ENCODE measurements around the gene RUNX1. TPM values are rescaled to one million over a fixed set of nuclear protein-coding genes. Genes with fewer than 3 reads are reported as not detected.
"Not testable (repeated sequence)": the region's sequence is repeated elsewhere in the genome, so short reads cannot be mapped to it uniquely, and the experiment has no call there.

The RUNX1 gene
- total and polyA plus RNA-seq, 4 donors: 23.3 to 100 (median 33.4) TPM

DNA sequence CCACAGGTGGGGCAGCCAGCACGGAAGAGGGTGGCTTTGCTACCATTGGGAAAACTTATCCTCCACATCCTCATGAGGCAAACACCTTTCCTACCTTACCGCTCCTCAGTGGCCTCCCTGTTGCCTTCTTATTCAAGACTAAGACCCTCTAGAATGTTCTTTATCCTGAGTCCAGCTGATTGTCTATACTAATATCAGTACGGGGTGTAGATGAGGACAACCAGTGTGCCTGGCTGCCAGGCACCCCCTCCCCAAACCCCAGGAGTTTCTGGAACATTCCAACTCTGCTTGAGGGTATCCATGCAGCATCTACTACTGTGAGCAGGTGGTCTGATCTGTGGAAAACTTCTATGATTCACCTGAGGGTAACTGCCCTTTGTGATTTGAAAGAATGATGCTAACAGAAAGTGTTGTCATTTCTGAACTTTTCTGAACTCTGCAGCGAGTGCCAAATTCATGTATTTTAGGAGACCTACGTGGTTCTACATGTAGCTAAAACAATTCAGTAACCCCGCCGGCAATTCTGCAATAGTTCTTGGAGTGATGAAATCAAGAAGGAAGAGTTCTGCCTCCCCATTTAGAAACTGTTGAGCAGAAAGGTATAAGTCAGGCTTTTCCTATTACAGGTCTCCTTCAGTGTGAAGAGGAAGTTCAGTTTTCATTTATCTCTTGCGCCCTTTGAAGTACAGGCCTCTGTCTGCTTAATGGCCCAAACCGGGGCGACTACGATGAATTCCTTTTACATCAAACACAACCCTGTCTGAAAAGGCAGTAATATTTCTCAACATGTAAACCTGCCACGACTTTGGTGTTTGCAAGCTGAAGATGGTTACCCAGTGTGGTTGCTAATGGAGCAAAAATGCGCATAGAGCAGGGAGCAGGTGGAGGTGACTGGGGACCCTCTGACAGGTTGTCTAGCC is 80.4 kb downstream of the RUNX1 start:
- TF ChIP-seq, protein P1, sequence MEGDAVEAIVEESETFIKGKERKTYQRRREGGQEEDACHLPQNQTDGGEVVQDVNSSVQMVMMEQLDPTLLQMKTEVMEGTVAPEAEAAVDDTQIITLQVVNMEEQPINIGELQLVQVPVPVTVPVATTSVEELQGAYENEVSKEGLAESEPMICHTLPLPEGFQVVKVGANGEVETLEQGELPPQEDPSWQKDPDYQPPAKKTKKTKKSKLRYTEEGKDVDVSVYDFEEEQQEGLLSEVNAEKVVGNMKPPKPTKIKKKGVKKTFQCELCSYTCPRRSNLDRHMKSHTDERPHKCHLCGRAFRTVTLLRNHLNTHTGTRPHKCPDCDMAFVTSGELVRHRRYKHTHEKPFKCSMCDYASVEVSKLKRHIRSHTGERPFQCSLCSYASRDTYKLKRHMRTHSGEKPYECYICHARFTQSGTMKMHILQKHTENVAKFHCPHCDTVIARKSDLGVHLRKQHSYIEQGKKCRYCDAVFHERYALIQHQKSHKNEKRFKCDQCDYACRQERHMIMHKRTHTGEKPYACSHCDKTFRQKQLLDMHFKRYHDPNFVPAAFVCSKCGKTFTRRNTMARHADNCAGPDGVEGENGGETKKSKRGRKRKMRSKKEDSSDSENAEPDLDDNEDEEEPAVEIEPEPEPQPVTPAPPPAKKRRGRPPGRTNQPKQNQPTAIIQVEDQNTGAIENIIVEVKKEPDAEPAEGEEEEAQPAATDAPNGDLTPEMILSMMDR (IDR thresholded peaks at IDR 0.05; ENCODE audit: control extremely low read depth, extremely low read depth): no peak
- 37 to 67% methylated on average over 13 of the region's 13 CpGs for WGBS, 2 donors
- H3K9me3 ChIP-seq (ENCODE audit: control insufficient read depth in 4 of 4, insufficient read depth in 3 of 4, low read length in 3 of 4): no peaks in the 10 kb centered on the region
- H3K27ac ChIP-seq (ENCODE audit: low read depth in 1 of 2, low read length in 1 of 2): no peak overlapping the region
- peak in 2 of 3 donors; percentile 21 to 37 for DNase-seq
- no peaks in the 10 kb centered on the region for H3K27me3 ChIP-seq (ENCODE audit: control insufficient read depth in 3 of 3, insufficient read depth in 3 of 3, low read length in 2 of 3)
- no peak for ATAC-seq (ENCODE audit: insufficient read depth, low FRiP score)
- H3K4me3 ChIP-seq: no peak overlapping the region
- H3K36me3 ChIP-seq (ENCODE audit: control insufficient read depth in 4 of 4, insufficient read depth in 4 of 4, low read length in 4 of 4): no peaks in the 10 kb centered on the region
- H3K9ac ChIP-seq (ENCODE audit: insufficient read depth in 1 of 2, low read length in 2 of 2): no peak overlapping the region
- H3K4me1 ChIP-seq (ENCODE audit: control insufficient read depth in 5 of 5, insufficient read depth in 5 of 5, low read length in 5 of 5): peaks cover 0 to 34% (median 20%) of the 10 kb centered on the region in 5 donors

DNA sequence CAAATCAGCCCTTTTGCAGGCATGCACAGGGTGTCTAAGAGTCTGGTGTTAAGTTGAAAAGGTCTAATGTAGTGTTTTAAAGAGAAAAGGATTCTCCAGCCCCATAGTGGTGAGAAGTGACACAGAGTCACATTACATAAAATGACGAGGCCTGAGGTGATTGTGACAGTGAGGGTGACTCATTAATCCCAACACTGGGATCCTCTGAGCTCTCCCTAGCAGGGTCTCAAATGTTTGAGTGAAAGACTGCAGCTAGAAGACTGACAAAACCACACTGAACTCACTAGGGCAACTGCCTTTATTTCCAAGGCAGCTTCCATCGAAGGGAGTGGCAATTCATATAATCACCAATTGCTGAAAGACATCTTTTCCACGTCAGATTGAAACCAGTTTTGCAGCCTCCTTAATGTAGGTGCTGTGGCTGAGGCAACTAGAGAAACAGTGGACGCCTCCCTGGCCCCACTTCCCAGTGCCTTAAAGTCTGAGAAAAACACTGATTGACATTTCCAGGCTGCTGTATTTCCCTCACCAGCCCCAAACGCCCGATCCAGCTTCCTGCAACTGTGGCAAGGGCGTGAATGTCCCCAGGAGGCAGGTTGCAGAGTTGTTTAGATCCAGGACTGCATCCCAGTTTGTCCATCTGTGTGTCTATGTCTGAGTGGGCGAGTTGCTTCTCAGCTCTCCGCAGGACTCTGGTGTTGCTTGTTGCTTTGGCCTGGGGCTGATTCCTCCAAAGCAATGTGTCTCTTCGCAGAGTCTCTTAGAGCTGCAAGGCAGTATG is 81.4 kb downstream of the RUNX1 start:
- Histone ChIP-seq H3K36me3 (ENCODE audit: control insufficient read depth in 4 of 4, insufficient read depth in 4 of 4, low read length in 4 of 4) (no peaks in the 10 kb centered on the region), H3K9me3 (ENCODE audit: control insufficient read depth in 4 of 4, insufficient read depth in 3 of 4, low read length in 3 of 4) (peaks cover 0 to 2% (median 0%) of the 10 kb centered on the region in 4 donors), H3K27me3 (ENCODE audit: control insufficient read depth in 3 of 3, insufficient read depth in 3 of 3, low read length in 2 of 3) (no peaks in the 10 kb centered on the region), H3K27ac (ENCODE audit: low read depth in 1 of 2, low read length in 1 of 2) (peak overlapping the region in 1 of 2 donors; percentile 32), H3K4me3 (no peak overlapping the region), H3K4me1 (ENCODE audit: control insufficient read depth in 5 of 5, insufficient read depth in 5 of 5, low read length in 5 of 5) (peaks cover 0 to 34% (median 20%) of the 10 kb centered on the region in 5 donors), H3K9ac (ENCODE audit: insufficient read depth in 1 of 2, low read length in 2 of 2) (no peak overlapping the region)
- no peak for ATAC-seq (ENCODE audit: insufficient read depth, low FRiP score)
- peak in 2 of 3 donors; percentile 37 to 57 for DNase-seq
- TF ChIP-seq, protein P1 (IDR thresholded peaks at IDR 0.05; ENCODE audit: control extremely low read depth, extremely low read depth): no peak
- 56% methylated on average over 10 of the region's 10 CpGs for WGBS, 2 donors

DNA sequence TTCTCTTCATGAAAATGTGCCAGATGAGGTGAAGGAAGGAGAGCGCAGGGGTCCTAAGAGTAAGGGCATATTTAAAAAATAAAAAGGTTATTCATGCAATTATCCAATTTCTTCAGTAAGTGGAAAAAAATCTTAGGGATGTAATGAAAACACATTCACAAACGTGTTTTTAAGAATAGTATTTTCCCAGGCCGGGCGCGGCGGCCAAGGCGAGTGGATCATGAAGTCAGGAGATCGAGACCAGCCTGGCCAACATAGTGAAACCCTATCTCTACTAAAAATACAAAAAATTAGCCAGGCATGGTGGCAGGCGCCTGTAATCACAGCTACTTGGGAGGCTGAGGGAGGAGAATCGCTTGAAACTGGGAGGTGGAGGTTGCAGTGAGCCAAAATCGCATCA is 82.2 kb downstream of the RUNX1 start:
- H3K4me1 ChIP-seq (ENCODE audit: control insufficient read depth in 5 of 5, insufficient read depth in 5 of 5, low read length in 5 of 5): peaks cover 0 to 34% (median 20%) of the 10 kb centered on the region in 5 donors
- not testable (repeated sequence) for H3K4me3 ChIP-seq; DNase-seq; ATAC-seq (ENCODE audit: insufficient read depth, low FRiP score); H3K9ac ChIP-seq (ENCODE audit: insufficient read depth in 1 of 2, low read length in 2 of 2); H3K27ac ChIP-seq (ENCODE audit: low read depth in 1 of 2, low read length in 1 of 2); H3K27me3 ChIP-seq (ENCODE audit: control insufficient read depth in 3 of 3, insufficient read depth in 3 of 3, low read length in 2 of 3); H3K9me3 ChIP-seq (ENCODE audit: control insufficient read depth in 4 of 4, insufficient read depth in 3 of 4, low read length in 3 of 4); H3K36me3 ChIP-seq (ENCODE audit: control insufficient read depth in 4 of 4, insufficient read depth in 4 of 4, low read length in 4 of 4)
- WGBS, 2 donors: 96 to 97% methylated on average over 11 of the region's 11 CpGs

All from lung (tissue), 12 donors.